ENCODE measurements around the gene TSPAN33. TPM values are rescaled to one million over a fixed set of nuclear protein-coding genes. Genes with fewer than 3 reads are reported as not detected.

Gene TSPAN33
- total RNA-seq, 1 donor from 2014 or later, result 7.7 TPM

DNA sequence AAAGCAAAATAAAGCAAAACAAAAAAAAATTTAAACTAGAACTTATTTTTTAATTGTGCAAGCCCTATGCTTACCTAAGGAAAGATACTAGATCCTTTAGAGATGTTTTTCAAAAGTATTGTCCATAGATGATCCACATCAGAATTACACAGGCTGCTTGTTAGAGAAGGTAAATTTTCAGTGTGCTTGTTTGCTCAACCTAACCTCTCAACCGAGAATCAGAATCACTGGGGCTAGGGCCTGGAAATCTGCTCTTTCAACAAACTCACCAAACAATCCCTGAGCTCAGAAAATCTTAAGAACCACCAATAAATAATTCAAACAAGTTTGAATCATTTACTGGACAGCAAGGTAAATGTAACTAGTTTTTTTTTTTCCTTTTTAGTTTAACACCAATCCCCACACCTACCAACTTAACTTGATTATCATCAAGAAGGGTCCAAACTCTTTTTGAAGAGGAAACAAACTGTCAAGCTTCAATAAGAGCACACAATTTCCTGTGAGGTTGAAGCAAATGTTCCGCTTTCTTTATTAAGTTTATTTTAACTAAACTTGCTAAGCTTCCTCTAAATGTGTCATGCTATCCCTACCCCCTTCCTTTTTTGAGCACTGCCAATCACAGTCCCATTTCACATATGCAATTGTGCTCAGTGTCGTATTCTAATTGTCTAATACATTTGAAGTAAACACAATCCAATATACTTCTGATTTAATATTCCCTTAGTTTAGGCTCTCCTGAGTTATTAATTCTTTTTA, 7.4 kb upstream of the TSPAN33 start:
- no peak for DNase-seq (ENCODE audit: low spot score)

DNA sequence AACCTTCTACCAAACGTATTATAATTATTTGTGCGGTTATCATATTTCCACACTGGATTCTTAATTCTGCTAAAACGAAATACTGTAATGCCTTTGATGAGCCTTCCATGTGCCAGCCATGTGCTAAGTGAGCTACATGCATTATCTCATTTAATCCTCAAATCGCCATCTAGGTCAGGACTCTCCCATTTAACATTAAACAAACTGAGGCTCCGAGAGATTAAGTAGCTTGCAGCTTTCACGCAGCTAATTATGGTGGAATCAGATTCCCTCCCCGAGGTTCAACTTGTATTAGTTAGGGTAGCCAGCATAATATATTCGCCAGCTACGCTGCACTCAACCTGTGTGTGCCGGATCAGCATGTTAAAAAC, 798 bp upstream of the TSPAN33 start:
- no peak for DNase-seq (ENCODE audit: low spot score)

- DNase-seq (ENCODE audit: low spot score), result no peak
Observed at GRCh38 chr7:129144834-129145668, 544 bp downstream of the TSPAN33 start.

GRCh38 chr7:129146237-129146979, 1.9 kb downstream of the TSPAN33 start:
- DNase-seq (ENCODE audit: low spot score), result no peak

GRCh38 chr7:129147731-129148130, 3.2 kb downstream of the TSPAN33 start:
- DNase-seq (ENCODE audit: low spot score), result no peak

DNA sequence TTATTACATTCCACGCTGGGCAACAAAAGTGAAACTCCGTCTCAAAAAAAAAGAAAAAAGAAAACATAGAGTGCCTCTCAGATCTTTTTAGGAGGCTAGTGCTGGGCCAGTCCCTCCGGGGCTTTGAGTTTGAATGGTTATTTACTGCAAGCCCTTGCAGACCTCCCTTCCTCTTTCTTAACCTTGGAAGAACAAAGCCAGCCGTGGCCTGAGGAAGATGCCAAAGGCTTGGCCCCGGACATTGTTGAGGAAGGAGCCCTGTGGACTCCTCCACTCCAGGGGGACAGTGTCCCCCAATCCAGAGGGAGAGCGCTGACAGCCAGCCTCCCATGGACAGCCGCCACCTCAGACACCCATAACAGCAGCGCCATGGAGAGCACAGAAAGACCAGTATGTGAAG, 5.0 kb downstream of the TSPAN33 start:
- DNase-seq (ENCODE audit: low spot score), result no peak

- DNase-seq (ENCODE audit: low spot score), result no peak
Observed at GRCh38 chr7:129150199-129150996, 5.9 kb downstream of the TSPAN33 start.

- no peak for DNase-seq (ENCODE audit: low spot score)
Observed at GRCh38 chr7:129157651-129158050, 13.1 kb downstream of the TSPAN33 start.

GRCh38 chr7:129159539-129159938, 15.0 kb downstream of the TSPAN33 start:
- no peak for DNase-seq (ENCODE audit: low spot score)

- DNase-seq (ENCODE audit: low spot score), result no peak
Observed at GRCh38 chr7:129160161-129160905, 15.8 kb downstream of the TSPAN33 start.

- DNase-seq (ENCODE audit: low spot score), result no peak
Observed at GRCh38 chr7:129161524-129162225, 17.2 kb downstream of the TSPAN33 start.

GRCh38 chr7:129162732-129163131, 18.2 kb downstream of the TSPAN33 start:
- no peak for DNase-seq (ENCODE audit: low spot score)

- peak; percentile 67 for DNase-seq (ENCODE audit: low spot score)
Observed at GRCh38 chr7:129163875-129164544, 19.5 kb downstream of the TSPAN33 start.

DNA sequence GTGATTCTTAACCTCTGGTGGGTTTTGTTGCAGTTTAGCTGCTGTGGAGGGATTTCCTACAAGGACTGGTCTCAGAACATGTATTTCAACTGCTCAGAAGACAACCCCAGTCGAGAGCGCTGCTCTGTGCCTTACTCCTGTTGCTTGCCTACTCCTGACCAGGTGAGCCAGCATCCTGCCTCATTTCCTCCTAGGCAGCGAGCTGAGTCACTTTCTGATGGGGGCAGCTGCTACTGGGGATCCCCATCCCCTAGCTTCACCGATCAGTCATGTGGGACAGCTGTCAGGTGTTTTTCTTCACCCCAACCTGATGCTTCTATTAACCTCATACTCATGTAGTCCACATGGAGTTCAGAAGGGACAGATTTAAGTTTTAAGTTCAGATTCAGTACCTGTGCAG, 22.2 kb downstream of the TSPAN33 start:
- no peak for DNase-seq (ENCODE audit: low spot score)

DNA sequence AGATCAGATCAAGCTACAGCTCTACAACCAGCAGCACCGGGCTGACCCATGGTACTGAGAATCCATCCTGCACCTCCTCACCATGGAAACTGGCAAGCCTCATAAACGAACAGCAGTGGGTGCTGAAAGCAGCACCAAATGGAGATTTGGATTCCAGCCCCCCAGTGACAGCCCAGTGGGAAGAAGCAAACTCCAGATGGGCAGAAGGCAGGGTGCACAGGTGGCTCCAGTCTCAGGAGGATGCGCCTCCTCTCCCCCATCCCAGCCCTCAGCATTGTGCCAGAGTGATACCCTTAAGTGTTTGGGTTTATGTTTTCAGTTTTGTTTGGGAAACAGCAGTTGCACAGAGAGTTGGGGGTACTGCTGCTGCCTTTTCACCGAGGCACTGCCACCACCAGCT, 23.3 kb downstream of the TSPAN33 start:
- no peak for DNase-seq (ENCODE audit: low spot score)

- peak; percentile 43 for DNase-seq (ENCODE audit: low spot score)
Observed at GRCh38 chr7:129168231-129169021, 23.9 kb downstream of the TSPAN33 start.

DNA sequence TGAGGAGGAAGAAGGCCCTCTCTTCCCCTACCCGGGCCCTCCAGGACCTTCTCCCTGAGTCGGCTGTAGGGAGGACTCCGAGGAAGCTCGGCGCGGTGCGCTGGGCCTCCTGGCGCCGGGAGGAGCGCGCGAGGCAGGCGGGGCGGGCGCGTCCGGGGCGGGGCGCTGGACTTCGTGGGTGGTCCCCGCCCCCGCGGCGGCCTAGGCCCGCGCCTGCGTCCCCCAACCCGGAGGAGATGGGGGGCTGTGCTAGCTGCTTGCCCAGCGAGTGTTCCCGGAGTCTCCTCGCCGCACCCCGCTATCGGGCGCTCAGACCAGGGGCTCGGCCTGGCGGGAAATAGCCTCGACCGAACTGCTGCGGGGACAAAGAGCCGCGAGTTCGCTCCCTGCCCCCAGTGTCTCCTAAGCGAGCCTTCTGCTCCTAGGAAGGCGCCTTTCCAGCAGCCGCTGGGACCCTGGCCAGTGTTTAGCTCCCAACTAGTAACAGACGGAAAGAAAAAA, 24.7 kb downstream of the TSPAN33 start:
- DNase-seq (ENCODE audit: low spot score), result peak; percentile 63

DNA sequence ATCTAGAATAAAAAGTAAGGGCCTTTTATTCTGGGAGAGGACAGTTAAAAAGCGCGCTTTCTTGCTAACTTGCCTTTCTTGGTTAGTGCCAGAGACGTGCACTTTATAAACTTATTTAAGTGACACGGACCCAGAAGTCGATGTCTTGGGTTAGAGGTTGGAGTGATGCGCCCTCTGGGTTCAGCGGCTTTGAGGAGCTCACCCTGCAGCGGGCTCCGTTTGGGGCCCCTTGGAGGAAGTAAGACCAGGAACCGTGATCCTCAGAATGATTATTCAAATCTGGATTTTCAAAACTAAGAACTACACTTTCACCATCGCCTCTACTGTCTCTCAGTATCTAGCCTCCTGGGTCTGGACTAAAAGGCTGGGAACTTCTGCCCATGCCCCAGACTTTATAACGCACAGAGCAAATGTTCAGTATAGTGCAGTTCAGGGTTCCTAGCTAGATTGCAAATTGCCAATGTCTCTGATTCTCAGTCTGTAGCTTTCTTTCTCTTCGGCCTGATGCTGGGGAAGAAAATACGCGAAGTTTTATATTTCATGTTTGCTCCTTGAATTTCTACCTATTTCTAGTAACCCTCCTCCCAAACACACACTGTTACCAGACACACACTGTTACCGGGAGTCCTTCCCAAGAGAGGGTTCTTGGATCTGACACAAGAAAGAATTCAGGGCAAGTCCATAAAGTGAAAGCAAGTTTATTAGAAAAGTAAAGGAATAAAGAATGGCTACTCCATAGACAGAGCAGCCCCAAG, 25.4 kb downstream of the TSPAN33 start:
- peak; percentile 45 for DNase-seq (ENCODE audit: low spot score)
